ENCODE measurements around the gene CDH24.
A peak's percentile ranks its signal among the peaks of the same experiment; 100 is the strongest.

CDH24 gene

GRCh38 chr14:23102801-23103200 lies 45.5 kb upstream of the CDH24 start:
- TF ChIP-seq, protein P1, sequence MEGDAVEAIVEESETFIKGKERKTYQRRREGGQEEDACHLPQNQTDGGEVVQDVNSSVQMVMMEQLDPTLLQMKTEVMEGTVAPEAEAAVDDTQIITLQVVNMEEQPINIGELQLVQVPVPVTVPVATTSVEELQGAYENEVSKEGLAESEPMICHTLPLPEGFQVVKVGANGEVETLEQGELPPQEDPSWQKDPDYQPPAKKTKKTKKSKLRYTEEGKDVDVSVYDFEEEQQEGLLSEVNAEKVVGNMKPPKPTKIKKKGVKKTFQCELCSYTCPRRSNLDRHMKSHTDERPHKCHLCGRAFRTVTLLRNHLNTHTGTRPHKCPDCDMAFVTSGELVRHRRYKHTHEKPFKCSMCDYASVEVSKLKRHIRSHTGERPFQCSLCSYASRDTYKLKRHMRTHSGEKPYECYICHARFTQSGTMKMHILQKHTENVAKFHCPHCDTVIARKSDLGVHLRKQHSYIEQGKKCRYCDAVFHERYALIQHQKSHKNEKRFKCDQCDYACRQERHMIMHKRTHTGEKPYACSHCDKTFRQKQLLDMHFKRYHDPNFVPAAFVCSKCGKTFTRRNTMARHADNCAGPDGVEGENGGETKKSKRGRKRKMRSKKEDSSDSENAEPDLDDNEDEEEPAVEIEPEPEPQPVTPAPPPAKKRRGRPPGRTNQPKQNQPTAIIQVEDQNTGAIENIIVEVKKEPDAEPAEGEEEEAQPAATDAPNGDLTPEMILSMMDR (IDR thresholded peaks at IDR 0.05; ENCODE audit: control insufficient read depth, extremely low read depth, insufficient read depth) = no peak
- DNase-seq (ENCODE audit: low read depth) = no peak
- H3K4me3 ChIP-seq (ENCODE audit: low read depth, low read length) = no peak overlapping the region

- TF ChIP-seq, protein P1 (IDR thresholded peaks at IDR 0.05; ENCODE audit: control insufficient read depth, extremely low read depth, insufficient read depth) = no peak
- H3K4me3 ChIP-seq (ENCODE audit: low read depth, low read length) = no peak overlapping the region
- no peak for DNase-seq (ENCODE audit: low read depth)
Observed at GRCh38 chr14:23101986-23102625, 44.8 kb upstream of the CDH24 start.

GRCh38 chr14:23101213-23101970 lies 44.1 kb upstream of the CDH24 start:
- TF ChIP-seq, protein P1 (IDR thresholded peaks at IDR 0.05; ENCODE audit: control insufficient read depth, extremely low read depth, insufficient read depth) = no peak
- no peak for DNase-seq (ENCODE audit: low read depth)
- H3K4me3 ChIP-seq (ENCODE audit: low read depth, low read length) = no peak overlapping the region

DNA sequence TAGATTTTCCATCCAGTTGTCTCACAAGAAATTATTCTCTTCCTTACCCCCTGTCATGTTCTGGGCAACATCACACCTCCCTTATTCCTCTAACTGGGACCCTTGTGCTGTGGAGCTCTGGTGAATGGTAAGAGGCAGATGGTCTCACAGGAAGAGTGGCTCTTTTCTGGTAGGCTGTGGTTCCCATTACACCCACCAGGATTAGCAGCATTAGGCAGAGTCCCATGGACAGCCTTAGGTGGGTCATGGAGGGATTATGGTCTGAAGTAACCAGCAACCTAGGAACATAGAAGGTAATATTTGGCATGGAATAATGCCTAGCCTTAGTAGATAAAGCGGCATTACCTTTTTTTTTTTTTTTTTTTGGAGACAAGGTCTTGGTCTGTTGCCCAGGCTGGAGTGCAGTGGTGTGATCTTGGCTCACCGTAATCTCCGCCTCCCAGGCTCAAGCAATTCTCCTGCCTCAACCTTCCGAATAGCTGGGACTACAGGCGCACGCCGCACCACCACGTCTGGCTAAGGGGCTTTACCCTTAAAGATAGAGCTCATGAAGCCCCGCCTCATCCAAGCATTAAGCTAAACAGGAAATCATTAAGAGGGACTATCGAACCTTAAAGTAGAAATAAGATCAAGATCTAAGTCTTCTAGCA lies 42.0 kb upstream of the CDH24 start:
- H3K4me3 ChIP-seq (ENCODE audit: low read depth, low read length) = no peak overlapping the region
- DNase-seq (ENCODE audit: low read depth) = no peak
- TF ChIP-seq, protein P1 (IDR thresholded peaks at IDR 0.05; ENCODE audit: control insufficient read depth, extremely low read depth, insufficient read depth) = no peak

GRCh38 chr14:23097786-23098185 lies 40.5 kb upstream of the CDH24 start:
- no peak overlapping the region for H3K4me3 ChIP-seq (ENCODE audit: low read depth, low read length)
- TF ChIP-seq, protein P1 (IDR thresholded peaks at IDR 0.05; ENCODE audit: control insufficient read depth, extremely low read depth, insufficient read depth) = no peak
- no peak for DNase-seq (ENCODE audit: low read depth)

DNA sequence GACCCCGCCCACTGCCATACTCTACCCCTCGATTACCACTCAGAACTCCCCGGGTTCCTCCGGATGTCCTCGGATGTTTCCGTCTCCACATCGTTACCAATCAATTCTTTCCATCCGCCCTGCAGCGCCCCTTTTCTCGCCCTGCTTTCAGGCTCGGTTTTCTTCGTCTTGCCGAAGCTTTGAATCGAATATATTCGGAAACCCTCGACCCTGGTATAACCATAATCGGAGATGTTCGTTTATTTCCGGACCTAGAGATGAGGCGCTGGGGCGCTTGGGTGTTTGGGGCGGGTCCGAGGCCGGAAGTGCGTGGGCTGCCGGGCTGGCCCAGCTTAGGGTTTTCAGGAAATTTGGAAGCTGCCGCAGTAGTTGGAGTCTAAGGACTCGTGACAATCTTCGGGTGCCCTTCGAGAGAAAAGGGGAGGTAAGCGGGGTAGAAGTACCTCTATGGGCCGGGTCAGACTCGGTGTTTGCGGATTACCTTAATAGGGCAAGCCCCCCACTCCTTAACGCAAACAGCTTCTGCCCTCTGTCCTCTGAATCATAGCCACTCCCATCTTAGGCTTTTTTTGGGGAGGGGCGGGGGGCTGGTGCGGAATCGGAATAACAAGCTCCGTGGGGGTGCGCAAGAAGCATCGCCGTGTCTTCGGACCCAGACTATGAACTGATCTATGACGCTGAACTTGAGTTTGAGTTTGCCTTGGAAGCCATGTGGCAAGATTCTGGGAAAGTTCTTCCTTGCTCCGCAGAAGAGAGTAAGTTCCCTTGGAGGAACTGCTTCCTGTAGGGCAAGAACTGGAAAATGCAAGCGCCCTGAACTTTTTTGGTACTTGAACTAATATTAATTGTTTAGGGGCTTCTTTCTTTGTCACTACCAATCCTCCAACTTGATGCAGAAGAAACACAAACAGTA lies 38.1 kb upstream of the CDH24 start, which contains the start of gene C14orf119:
Gene C14orf119, plus strand, starts transcription at position 310 of the 913 bp plus-strand sequence. CDS start 2,154 bp downstream, outside the sequence.
- TF ChIP-seq, protein P1 (IDR thresholded peaks at IDR 0.05; ENCODE audit: control insufficient read depth, extremely low read depth, insufficient read depth) = no peak
- peak within 1 kb of the TSS; percentile 86 for H3K4me3 ChIP-seq (ENCODE audit: low read depth, low read length)
- peak; percentile 99 for DNase-seq (ENCODE audit: low read depth)

Data from LNCaP clone FGC (cell line).